H9 (cell line): Measurements from ENCODE around the gene RAB35. TPM values are rescaled to one million over a fixed set of nuclear protein-coding genes. Genes with fewer than 3 reads are reported as not detected.

ENCODE experiments used
- DNase-seq: peaks from one replicate; pipeline ENCODE4 v3.0.0-alpha.2; 2017
- H2AFZ ChIP-seq: one replicate; pipeline ENCODE4 v1.6.1; 2013; ENCODE audit warnings: mild to moderate bottlenecking, low read length, control low read depth, moderate library complexity
- H2AK5ac ChIP-seq: 2 replicates; pipeline ENCODE4 v1.6.1; 2013; ENCODE audit warnings: low read length, control low read depth, mixed read lengths; ENCODE audit not compliant: insufficient read length
- H2BK120ac ChIP-seq: one replicate; pipeline ENCODE4 v1.6.1; 2013; ENCODE audit warnings: low read depth, mild to moderate bottlenecking, low read length, control low read depth, inconsistent platforms; ENCODE audit not compliant: poor library complexity, severe bottlenecking
- H2BK12ac ChIP-seq: 2 replicates; pipeline ENCODE4 v1.6.1; 2013; ENCODE audit warnings: low read length, control low read depth, mixed read lengths, low read depth; ENCODE audit not compliant: insufficient read length
- H2BK15ac ChIP-seq: 2 replicates; pipeline ENCODE4 v1.6.1; 2013; ENCODE audit warnings: low read depth, low read length, control low read depth
- H2BK20ac ChIP-seq: one replicate; pipeline ENCODE4 v1.6.1; 2013; ENCODE audit warnings: low read depth, mild to moderate bottlenecking, low read length, control low read depth, inconsistent platforms; ENCODE audit not compliant: poor library complexity, severe bottlenecking
- H2BK5ac ChIP-seq: 2 replicates; pipeline ENCODE4 v1.6.1; 2013; ENCODE audit warnings: low read length, control low read depth, mixed read lengths; ENCODE audit not compliant: insufficient read length
- H3K14ac ChIP-seq: 2 replicates; pipeline ENCODE4 v1.6.1; 2013; ENCODE audit warnings: low read length, control low read depth; ENCODE audit not compliant: insufficient read depth
- H3K18ac ChIP-seq: 2 replicates; pipeline ENCODE4 v1.6.1; 2013; ENCODE audit warnings: low read depth, mild to moderate bottlenecking, mixed read lengths, low read length, control low read depth; ENCODE audit not compliant: insufficient read length
- H3K23ac ChIP-seq: 2 replicates; pipeline ENCODE4 v1.6.1; 2013; ENCODE audit warnings: low read length, control low read depth, mixed read lengths, low read depth; ENCODE audit not compliant: insufficient read length
- H3K23me2 ChIP-seq: 2 replicates; pipeline ENCODE4 v1.6.1; 2013; ENCODE audit warnings: low read depth, mild to moderate bottlenecking, mixed read lengths, low read length, control low read depth; ENCODE audit not compliant: insufficient read length, poor library complexity, severe bottlenecking
- H3K27ac ChIP-seq: 2 replicates; pipeline ENCODE4 v1.5.1; 2013; ENCODE audit warnings: low read length, control low read depth, mixed read lengths, low read depth; ENCODE audit not compliant: insufficient read length
- H3K27me3 ChIP-seq: 2 replicates; pipeline ENCODE4 v1.6.1; 2013; ENCODE audit warnings: low read length, control low read depth, inconsistent platforms; ENCODE audit not compliant: insufficient read depth
- H3K4ac ChIP-seq: 2 replicates; pipeline ENCODE4 v1.6.1; 2013; ENCODE audit warnings: low read depth, mild to moderate bottlenecking, control low read depth, inconsistent platforms, low read length, moderate library complexity
- H3K4me1 ChIP-seq: 2 replicates; pipeline ENCODE4 v1.6.1; 2013; ENCODE audit warnings: low read length, control low read depth, inconsistent platforms; ENCODE audit not compliant: insufficient read depth
- H3K4me2 ChIP-seq: 2 replicates; pipeline ENCODE4 v1.6.1; 2013; ENCODE audit warnings: low read length, control low read depth, mixed read lengths; ENCODE audit not compliant: insufficient read length, insufficient read depth
- H3K56ac ChIP-seq: 2 replicates; pipeline ENCODE4 v1.6.1; 2013; ENCODE audit warnings: low read depth, mild to moderate bottlenecking, mixed read lengths, low read length, control low read depth; ENCODE audit not compliant: insufficient read length
- H3K79me1 ChIP-seq: 2 replicates; pipeline ENCODE4 v1.6.1; 2013; ENCODE audit warnings: low read depth, mild to moderate bottlenecking, moderate library complexity, low read length, control low read depth, inconsistent platforms; ENCODE audit not compliant: insufficient read depth, poor library complexity, severe bottlenecking
- H3K79me2 ChIP-seq: 2 replicates; pipeline ENCODE4 v1.6.1; 2013; ENCODE audit warnings: low read length, control low read depth, inconsistent platforms; ENCODE audit not compliant: insufficient read depth
- H3K9ac ChIP-seq: 2 replicates; pipeline ENCODE4 v1.6.1; 2013; ENCODE audit warnings: low read length, control low read depth, mixed read lengths; ENCODE audit not compliant: insufficient read length; ENCODE audit errors: extremely low read depth
- H3K9me3 ChIP-seq: one replicate; pipeline ENCODE4 v1.6.1; 2013; ENCODE audit warnings: low read depth, low read length, inconsistent platforms; ENCODE audit not compliant: control insufficient read depth
- H3T11ph ChIP-seq: one replicate; pipeline ENCODE4 v1.6.1; 2013; ENCODE audit warnings: mild to moderate bottlenecking, low read length, control low read depth, inconsistent platforms
- H4K20me1 ChIP-seq: one replicate; pipeline ENCODE4 v1.6.1; 2013; ENCODE audit not compliant: control insufficient read depth, insufficient read length, insufficient read depth
- H4K5ac ChIP-seq: 2 replicates; pipeline ENCODE4 v1.6.1; 2013; ENCODE audit warnings: low read depth, mild to moderate bottlenecking, mixed read lengths, low read length, control low read depth; ENCODE audit not compliant: insufficient read length
- H4K8ac ChIP-seq: replicated peaks from 2 replicates; pipeline ENCODE4 v1.6.1; 2013; ENCODE audit warnings: low read length, control low read depth, mixed read lengths, low read depth; ENCODE audit not compliant: insufficient read length
- H4K91ac ChIP-seq: 2 replicates; pipeline ENCODE4 v1.6.1; 2013; ENCODE audit warnings: low read depth, mild to moderate bottlenecking, moderate library complexity, mixed read lengths, low read length, control low read depth; ENCODE audit not compliant: insufficient read length
- H3K27ac Mint-ChIP-seq, 3 experiments: 2 replicates in 2 of 3; 3 replicates in 1 of 3; pipeline ENCODE4 v1.8.0; 2020 to 2021; ENCODE audit warnings: mixed read lengths in 3 of 3, mild to moderate bottlenecking in 1 of 3, moderate library complexity in 1 of 3
- H3K27me3 Mint-ChIP-seq: 2 replicates; pipeline ENCODE4 v1.8.0; 2021; ENCODE audit warnings: low read depth, mild to moderate bottlenecking, moderate library complexity, mixed read lengths
- H3K36me3 Mint-ChIP-seq, 3 experiments: 2 replicates in 2 of 3; 3 replicates in 1 of 3; pipeline ENCODE4 v1.8.0; 2020 to 2021; ENCODE audit warnings: low read depth in 3 of 3, mixed read lengths in 3 of 3; ENCODE audit not compliant: insufficient read depth in 1 of 3
- H3K4me1 Mint-ChIP-seq, 2 experiments: 2 replicates each; pipeline ENCODE4 v1.8.0; 2020; ENCODE audit warnings: mixed read lengths in 2 of 2
- H3K4me3 Mint-ChIP-seq, 2 experiments: 2 replicates in 1 of 2; 3 replicates in 1 of 2; pipeline ENCODE4 v1.8.0; 2020 to 2021; ENCODE audit warnings: mild to moderate bottlenecking in 2 of 2, mixed read lengths in 2 of 2, moderate library complexity in 1 of 2
- H3K9me3 Mint-ChIP-seq, 2 experiments: 2 replicates in 1 of 2; 3 replicates in 1 of 2; pipeline ENCODE4 v1.8.0; 2020; ENCODE audit warnings: mild to moderate bottlenecking in 2 of 2, mixed read lengths in 2 of 2, moderate library complexity in 1 of 2
- CTCF ChIP-seq: fragments of 200-600 bp; sonication (generic); conservative IDR thresholded peaks from 3 replicates; pipeline ENCODE4 v1.8.0; 2021; ENCODE audit warnings: antibody characterized with exemption, mild to moderate bottlenecking
- WGBS: extraction: QIAGEN DNeasy Blood & Tissue Kit; methylation state at CpG from one replicate; pipeline ENCODE4 v1.1.7; 2013; ENCODE audit warnings: missing lambda C conversion rate, low lambda C conversion rate, mixed read lengths; ENCODE audit not compliant: insufficient read length; ENCODE audit errors: extremely low coverage; 5-methylcytosine and 5-hydroxymethylcytosine counted together
- total RNA-seq: library from RNA; stranded (reverse); gene quantifications from 2 replicates; pipeline ENCODE4 v1.2.1, GENCODE V29; 2021

Gene RAB35
- total RNA-seq, 1 experiment from 2014 or later, result 60.0 TPM

DNA sequence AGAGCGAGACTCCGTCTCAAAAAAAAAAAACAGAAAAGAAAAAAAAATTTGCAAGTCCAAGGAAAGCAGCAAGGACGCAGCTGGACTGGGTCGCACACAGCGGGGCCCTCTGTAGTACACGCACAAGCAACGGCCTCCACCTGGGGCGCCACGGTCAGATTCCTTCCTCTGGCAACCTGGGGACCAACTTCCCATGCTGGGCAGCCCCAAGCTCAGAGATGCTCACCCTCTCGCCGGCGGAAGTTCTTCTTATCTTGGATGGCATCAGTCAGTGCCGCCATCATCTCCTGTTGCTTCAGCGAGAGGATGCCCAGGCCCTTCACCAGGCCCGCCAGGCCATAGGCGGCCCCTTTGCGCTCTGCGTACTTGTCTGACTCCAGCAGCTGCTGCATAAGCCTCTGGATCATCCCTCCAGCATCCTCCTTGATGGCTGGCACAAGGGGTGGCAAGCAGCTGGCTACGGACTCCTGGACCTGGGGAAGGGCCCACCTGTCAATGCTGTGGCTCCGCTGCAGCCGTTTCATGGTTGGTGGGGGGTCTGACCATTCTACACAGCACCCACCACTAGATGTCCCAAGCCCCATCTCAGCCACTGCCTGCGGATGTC is 34.5 kb upstream of the RAB35 start:
- no peak overlapping the region for H3K14ac ChIP-seq
- H4K8ac ChIP-seq, result no peak overlapping the region
- H2BK15ac ChIP-seq, result no peak overlapping the region
- no peaks in the 10 kb centered on the region for H3K79me1 ChIP-seq
- H3K56ac ChIP-seq, result no peak overlapping the region
- no peaks in the 10 kb centered on the region for H3K23me2 ChIP-seq
- no peak overlapping the region for H3T11ph ChIP-seq
- no peak overlapping the region for H2BK5ac ChIP-seq
- no peak overlapping the region for H3K18ac ChIP-seq
- no peak for TF ChIP-seq CTCF
- no peak overlapping the region for H3K4me3 Mint-ChIP-seq
- H3K23ac ChIP-seq, result no peak overlapping the region
- H3K27me3 ChIP-seq, result no peaks in the 10 kb centered on the region
- H3K9me3 ChIP-seq, result no peaks in the 10 kb centered on the region
- no peak overlapping the region for H3K9ac ChIP-seq
- H3K4ac ChIP-seq, result no peak overlapping the region
- H3K4me1 Mint-ChIP-seq, result no peaks in the 10 kb centered on the region
- WGBS, result no CpG with 5 or more reads among the region's 22 CpGs
- H2BK120ac ChIP-seq, result no peak overlapping the region
- no peak overlapping the region for H4K5ac ChIP-seq
- H3K9me3 Mint-ChIP-seq, result no peaks in the 10 kb centered on the region
- H4K20me1 ChIP-seq, result no peaks in the 10 kb centered on the region
- peaks cover 46 to 89% (median 73%) of the 10 kb centered on the region in 3 experiments; a peak in 6 of 7 replicates for H3K36me3 Mint-ChIP-seq
- H2BK12ac ChIP-seq, result no peak overlapping the region
- H3K79me2 ChIP-seq, result no peaks in the 10 kb centered on the region
- DNase-seq, result no peak
- no peaks in the 10 kb centered on the region for H3K27me3 Mint-ChIP-seq
- H3K27ac ChIP-seq, result no peak overlapping the region
- no peaks in the 10 kb centered on the region for H3K4me1 ChIP-seq
- H2AFZ ChIP-seq, result no peak overlapping the region
- no peak overlapping the region; a peak in 1 of 7 replicates for H3K27ac Mint-ChIP-seq
- H3K4me2 ChIP-seq, result no peak overlapping the region
- H2AK5ac ChIP-seq, result no peak overlapping the region
- no peak overlapping the region for H2BK20ac ChIP-seq
- no peak overlapping the region for H4K91ac ChIP-seq
